MM.1S (cell line): ENCODE data around the gene ZCCHC3.

Experiments used
- CTCF ChIP-seq: fragments of 300-600 bp; sonication (generic); IDR thresholded peaks from 2 replicates; pipeline ENCODE4 v1.5.1; 2016; ENCODE audit warnings: antibody characterized with exemption, low read length, mixed read lengths
- EZH2 ChIP-seq: fragments of 300-600 bp; sonication (generic); optimal IDR thresholded peaks from 2 replicates; pipeline ENCODE3; 2017; ENCODE audit warnings: low read depth, mild to moderate bottlenecking, antibody characterized with exemption, low read length, mixed read lengths
- EZH2phosphoT487 ChIP-seq: fragments of 300-600 bp; sonication (generic); IDR thresholded peaks from 2 replicates; pipeline ENCODE4 v1.6.1; 2018; ENCODE audit warnings: antibody characterized with exemption, low read length

GRCh38 chr20:258269-258858 is 39.0 kb upstream of the ZCCHC3 start:
- TF ChIP-seq CTCF = no peak
- TF ChIP-seq EZH2 = no peak
- TF ChIP-seq EZH2phosphoT487 = no peak
